HG03342 (cell line): ENCODE measurements around the gene B4GALT5.
A peak's percentile ranks its signal among the peaks of the same experiment; 100 is the strongest.
"Not testable (repeated sequence)": the region's sequence is repeated elsewhere in the genome, so short reads cannot be mapped to it uniquely, and the experiment has no call there.

Experiments used
- ATAC-seq: cut with Tn5 transposase; IDR thresholded peaks from one replicate; pipeline ENCODE4 v1.9.1; 2021; ENCODE audit warnings: mild to moderate bottlenecking, moderate library complexity; ENCODE audit not compliant: unreplicated experiment

The B4GALT5 gene

GRCh38 chr20:49713753-49714712, at the start of gene B4GALT5:
B4GALT5 (minus strand) TSS chr20:49713878; CDS start chr20:49713690, 188 bp downstream.
- peak; percentile 75 for ATAC-seq

- ATAC-seq: no peak
These were observed 49.5 kb upstream of the B4GALT5 start for GRCh38 chr20:49762940-49763766.

- not testable (repeated sequence) for ATAC-seq
These were observed 48.2 kb upstream of the B4GALT5 start for GRCh38 chr20:49761888-49762287.

GRCh38 chr20:49759266-49759950, 45.7 kb upstream of the B4GALT5 start:
- no peak for ATAC-seq

- ATAC-seq: no peak
These were observed 45.1 kb upstream of the B4GALT5 start for GRCh38 chr20:49758781-49759180.

GRCh38 chr20:49757597-49757996, 43.9 kb upstream of the B4GALT5 start:
- ATAC-seq: no peak

GRCh38 chr20:49756241-49756640, 42.6 kb upstream of the B4GALT5 start:
- no peak for ATAC-seq

- no peak for ATAC-seq
These were observed 40.9 kb upstream of the B4GALT5 start for GRCh38 chr20:49754596-49754995.

GRCh38 chr20:49753133-49753532, 39.5 kb upstream of the B4GALT5 start:
- ATAC-seq: no peak

GRCh38 chr20:49752201-49752903, 38.7 kb upstream of the B4GALT5 start:
- ATAC-seq: no peak

GRCh38 chr20:49751397-49751736, 37.7 kb upstream of the B4GALT5 start:
- no peak for ATAC-seq

- ATAC-seq: peak; percentile 78
These were observed 37.1 kb upstream of the B4GALT5 start for GRCh38 chr20:49750611-49751396.

GRCh38 chr20:49749625-49750024, 35.9 kb upstream of the B4GALT5 start:
- ATAC-seq: no peak

- no peak for ATAC-seq
These were observed 34.8 kb upstream of the B4GALT5 start for GRCh38 chr20:49748525-49748838.

- no peak for ATAC-seq
These were observed 34.2 kb upstream of the B4GALT5 start for GRCh38 chr20:49747707-49748524.

GRCh38 chr20:49742948-49743347, 29.3 kb upstream of the B4GALT5 start:
- ATAC-seq: no peak

- no peak for ATAC-seq
These were observed 28.3 kb upstream of the B4GALT5 start for GRCh38 chr20:49741977-49742376.

- no peak for ATAC-seq
These were observed 27.1 kb upstream of the B4GALT5 start for GRCh38 chr20:49740807-49741206.

- no peak for ATAC-seq
These were observed 25.4 kb upstream of the B4GALT5 start for GRCh38 chr20:49739042-49739441.
